Stomach (tissue), 9 donors: Measurements from ENCODE around the gene TBC1D7. TPM values are rescaled to one million over a fixed set of nuclear protein-coding genes. Genes with fewer than 3 reads are reported as not detected.

Experiments used
- DNase-seq, 2 donors: peaks; one replicate each; pipeline versions ENCODE4 v3.0.0 to v3.0.0-alpha.2; 2013 to 2019
- H3K27ac ChIP-seq, 5 donors: fragments of 200-600 bp in 4 of 5; sonication (generic) in 4 of 5; one replicate each; pipeline ENCODE4 v1.5.1; 2013 to 2019; ENCODE audit warnings: mild to moderate bottlenecking in 1 of 5, moderate library complexity in 1 of 5
- H3K27me3 ChIP-seq, 3 donors: fragments of 200-600 bp; sonication (generic); one replicate each; pipeline ENCODE4 v1.5.1; 2017 to 2019; ENCODE audit warnings: mixed run types in 1 of 3
- H3K36me3 ChIP-seq, 4 donors: fragments of 200-600 bp; sonication (generic); 1 replicate in 3 of 4; 2 replicates in 1 of 4; pipeline ENCODE4 v1.5.1; 2016 to 2019
- H3K4me1 ChIP-seq, 4 donors: fragments of 200-600 bp; sonication (generic); one replicate each; pipeline ENCODE4 v1.5.1; 2016 to 2019
- H3K4me3 ChIP-seq, 4 donors: fragments of 200-600 bp; sonication (generic) in 3 of 4; one replicate each; pipeline ENCODE4 v1.5.1; 2016 to 2019; ENCODE audit warnings: mild to moderate bottlenecking in 1 of 4
- H3K9me3 ChIP-seq, 4 donors: fragments of 200-600 bp; sonication (generic); one replicate each; pipeline ENCODE4 v1.5.1; 2016 to 2019
- EP300 ChIP-seq: sonication (generic); formaldehyde crosslinking; IDR thresholded peaks from one replicate; pipeline ENCODE4 v1.6.1; 2017; ENCODE audit warnings: antibody characterized with exemption
- POLR2A ChIP-seq, 4 donors: fragments of 450-650 bp; IDR thresholded peaks; one replicate each; pipeline ENCODE4 v1.6.1; 2016; ENCODE audit warnings: antibody characterized with exemption in 4 of 4, control low read depth in 2 of 4, mild to moderate bottlenecking in 1 of 4, moderate library complexity in 1 of 4
- POLR2AphosphoS5 ChIP-seq, 3 donors: sonication (generic); formaldehyde crosslinking; IDR thresholded peaks; one replicate each; pipeline ENCODE4 v1.6.1; 2016; ENCODE audit warnings: antibody characterized with exemption in 3 of 3
- WGBS, 5 donors: extraction: QIAGEN DNeasy Blood & Tissue Kit in 3 of 5; methylation state at CpG; one replicate each; pipeline versions ENCODE4 v1.1.5 to v1.1.7; 2013 to 2018; 5-methylcytosine and 5-hydroxymethylcytosine counted together
- intact Hi-C: fragments of 100-400 bp; cut with DNase I; formaldehyde crosslinking; loops from one replicate; pipeline ENCODE4 v1.15.1; 2023; ENCODE audit warnings: low total_unique reads
- polyA plus RNA-seq, 3 donors: library from polyadenylated mRNA; stranded (reverse); fragments of 200-250 nt; gene quantifications; one replicate each; pipeline ENCODE4 v1.2.3, GENCODE V29; 2013
- total RNA-seq, 5 donors: library from RNA; depleted of rRNA; stranded (reverse); fragments of >200 nt; gene quantifications; one replicate each; pipeline versions ENCODE4 v1.1.0 to v1.2.3, GENCODE V29; 2014 to 2016
- TF ChIP-seq, protein P1 (sequence below), 7 experiments: fragments of 450-650 bp in 4 of 7; fragments of 200-600 bp in 3 of 7; sonication (generic) in 3 of 7; IDR thresholded peaks; one replicate each; pipeline ENCODE4 v1.5.1; 2016 to 2019; ENCODE audit warnings: antibody characterized with exemption in 7 of 7, control low read depth in 2 of 7, mild to moderate bottlenecking in 1 of 7
- donor health status: healthy with polysubstance abuse.
- donor health status: Bipolar disorder and iron deficiency.
- donor health status: healthy.

Gene TBC1D7
- total and polyA plus RNA-seq, 8 donors, result 2.7 to 20.4 (median 9.6) TPM; not detected in 1

DNA sequence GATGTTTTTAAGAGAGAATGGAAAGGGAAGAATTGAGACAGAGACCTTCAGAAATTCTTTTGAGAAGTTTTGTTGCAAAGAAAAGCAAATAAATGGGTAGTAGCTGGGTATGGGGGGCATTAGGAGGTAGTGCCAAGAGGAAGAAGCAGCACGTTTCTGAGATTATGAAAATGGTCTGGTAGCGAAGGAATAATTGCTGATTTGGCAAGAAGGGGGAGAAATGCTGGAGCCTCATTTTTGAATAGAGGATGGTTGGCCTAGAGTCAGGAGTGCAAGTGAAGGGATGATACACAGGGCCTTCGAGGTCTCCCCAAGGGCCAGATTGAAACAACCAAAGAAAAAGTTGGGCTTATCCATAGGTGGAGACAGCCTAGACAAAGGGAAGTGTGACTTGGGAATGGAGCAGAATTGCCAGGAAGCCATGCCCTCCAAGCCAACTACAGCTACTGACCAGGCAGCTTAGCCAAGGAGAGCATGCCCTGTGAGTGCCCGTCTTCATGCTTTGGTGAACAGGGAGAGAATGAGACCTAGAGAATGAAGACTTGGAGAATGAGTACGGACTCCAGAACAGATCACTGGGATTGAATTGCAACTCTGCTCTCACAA, 14.2 kb upstream of the TBC1D7 start:
- Histone ChIP-seq H3K9me3 (peaks cover 0 to 11% (median 5%) of the 10 kb centered on the region in 4 donors), H3K36me3 (no peaks in the 10 kb centered on the region), H3K27me3 (no peaks in the 10 kb centered on the region), H3K4me1 (no peaks in the 10 kb centered on the region), H3K27ac (no peak overlapping the region), H3K4me3 (no peak overlapping the region)
- intact Hi-C loops, result loop anchor here (5.0 kb wide), 1 partner anchor 200 kb away; no protein-coding TSS in a partner anchor
- TF ChIP-seq POLR2AphosphoS5 (IDR thresholded peaks at IDR 0.05) (no peak), POLR2A (IDR thresholded peaks at IDR 0.05) (no peak), EP300 (no peak)
- TF ChIP-seq, protein P1, sequence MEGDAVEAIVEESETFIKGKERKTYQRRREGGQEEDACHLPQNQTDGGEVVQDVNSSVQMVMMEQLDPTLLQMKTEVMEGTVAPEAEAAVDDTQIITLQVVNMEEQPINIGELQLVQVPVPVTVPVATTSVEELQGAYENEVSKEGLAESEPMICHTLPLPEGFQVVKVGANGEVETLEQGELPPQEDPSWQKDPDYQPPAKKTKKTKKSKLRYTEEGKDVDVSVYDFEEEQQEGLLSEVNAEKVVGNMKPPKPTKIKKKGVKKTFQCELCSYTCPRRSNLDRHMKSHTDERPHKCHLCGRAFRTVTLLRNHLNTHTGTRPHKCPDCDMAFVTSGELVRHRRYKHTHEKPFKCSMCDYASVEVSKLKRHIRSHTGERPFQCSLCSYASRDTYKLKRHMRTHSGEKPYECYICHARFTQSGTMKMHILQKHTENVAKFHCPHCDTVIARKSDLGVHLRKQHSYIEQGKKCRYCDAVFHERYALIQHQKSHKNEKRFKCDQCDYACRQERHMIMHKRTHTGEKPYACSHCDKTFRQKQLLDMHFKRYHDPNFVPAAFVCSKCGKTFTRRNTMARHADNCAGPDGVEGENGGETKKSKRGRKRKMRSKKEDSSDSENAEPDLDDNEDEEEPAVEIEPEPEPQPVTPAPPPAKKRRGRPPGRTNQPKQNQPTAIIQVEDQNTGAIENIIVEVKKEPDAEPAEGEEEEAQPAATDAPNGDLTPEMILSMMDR (IDR thresholded peaks at IDR 0.05), result no peak
- DNase-seq, result no peak
- 63 to 93% (median 82%) methylated on average over 5 of the region's 5 CpGs for WGBS, 5 donors

DNA sequence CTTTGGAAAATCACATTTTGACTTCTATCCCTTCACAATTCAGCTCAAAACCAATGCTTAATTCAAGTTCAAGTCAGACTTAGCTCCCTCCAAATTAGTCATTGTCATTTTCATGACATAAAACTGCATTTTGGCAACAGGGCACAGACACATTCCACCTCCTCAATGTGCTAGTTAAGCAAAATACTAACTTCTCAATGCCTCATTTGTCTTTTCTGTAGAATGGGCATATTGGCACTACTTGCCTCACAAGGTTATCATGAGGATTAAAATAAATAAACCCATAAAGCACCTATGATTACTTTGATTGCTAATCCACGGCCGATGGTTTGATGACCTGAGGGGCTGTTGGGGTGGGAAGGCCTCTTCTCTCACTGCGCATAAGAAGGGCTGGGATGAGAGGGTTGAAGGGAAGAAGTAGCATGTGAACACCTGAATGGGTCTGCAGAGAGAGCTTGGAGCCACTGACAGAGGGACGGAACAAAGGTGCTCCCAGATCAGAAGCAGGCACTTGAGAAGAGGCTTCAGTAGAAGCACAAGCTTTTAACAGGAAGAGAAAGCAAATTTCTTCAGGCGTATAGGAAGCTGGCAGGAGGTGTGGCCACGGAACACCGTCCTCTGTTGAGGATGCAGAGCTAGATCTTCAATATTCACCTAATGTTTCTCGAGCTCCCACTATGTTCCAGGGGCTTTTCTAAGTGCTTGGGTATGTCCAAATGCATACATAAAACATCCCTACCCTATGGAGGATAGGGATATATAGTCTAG, 11.7 kb upstream of the TBC1D7 start:
- intact Hi-C loops, result loop anchor here (5.0 to 10.0 kb wide), 2 partner anchors 202 to 425 kb away; no protein-coding TSS in a partner anchor
- no peaks in the 10 kb centered on the region for H3K27me3 ChIP-seq
- TF ChIP-seq, protein P1 (IDR thresholded peaks at IDR 0.05), result no peak
- TF ChIP-seq POLR2AphosphoS5 (IDR thresholded peaks at IDR 0.05) (no peak), EP300 (no peak), POLR2A (IDR thresholded peaks at IDR 0.05) (no peak)
- H3K36me3 ChIP-seq, result no peaks in the 10 kb centered on the region
- peaks cover 0 to 11% (median 5%) of the 10 kb centered on the region in 4 donors for H3K9me3 ChIP-seq
- 55 to 73% (median 67%) methylated on average over 8 of the region's 8 CpGs for WGBS, 5 donors
- no peak for DNase-seq
- H3K4me3 ChIP-seq, result no peak overlapping the region
- H3K27ac ChIP-seq, result no peak overlapping the region
- peaks cover 0 to 8% (median 0%) of the 10 kb centered on the region in 4 donors for H3K4me1 ChIP-seq

DNA sequence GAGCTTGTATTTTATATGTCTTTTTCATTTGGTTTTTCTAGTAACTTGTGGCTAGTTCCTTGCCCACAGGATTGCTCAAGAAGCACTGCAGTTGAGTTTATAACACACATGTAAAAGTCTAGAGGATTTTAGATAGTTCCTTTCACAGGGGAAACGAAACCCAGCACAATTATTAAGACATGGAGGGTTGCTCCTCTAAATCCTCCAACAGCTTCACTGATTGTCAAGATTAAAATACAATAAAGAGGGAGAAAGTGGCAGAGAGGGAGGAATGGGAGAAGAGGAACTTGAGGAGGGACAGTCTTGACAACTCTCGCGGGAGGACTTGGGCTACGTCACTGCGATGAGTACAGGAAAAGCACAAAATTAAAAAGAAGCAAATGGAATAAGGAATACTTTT, 9.7 kb upstream of the TBC1D7 start:
- H3K27ac ChIP-seq, result no peak overlapping the region
- H3K27me3 ChIP-seq, result no peaks in the 10 kb centered on the region
- H3K36me3 ChIP-seq, result no peaks in the 10 kb centered on the region
- peaks cover 0 to 11% (median 5%) of the 10 kb centered on the region in 4 donors for H3K9me3 ChIP-seq
- TF ChIP-seq, protein P1 (IDR thresholded peaks at IDR 0.05), result no peak
- no peak for TF ChIP-seq POLR2A (IDR thresholded peaks at IDR 0.05)
- no peak for TF ChIP-seq POLR2AphosphoS5 (IDR thresholded peaks at IDR 0.05)
- TF ChIP-seq EP300, result no peak
- DNase-seq, result no peak
- H3K4me1 ChIP-seq, result peaks cover 0 to 8% (median 0%) of the 10 kb centered on the region in 4 donors
- intact Hi-C loops, result loop anchor here (10.0 kb wide), 1 partner anchor 423 kb away; no protein-coding TSS in a partner anchor
- no peak overlapping the region for H3K4me3 ChIP-seq
- WGBS, 5 donors, result 79 to 91% (median 85%) methylated on average over 5 of the region's 5 CpGs

DNA sequence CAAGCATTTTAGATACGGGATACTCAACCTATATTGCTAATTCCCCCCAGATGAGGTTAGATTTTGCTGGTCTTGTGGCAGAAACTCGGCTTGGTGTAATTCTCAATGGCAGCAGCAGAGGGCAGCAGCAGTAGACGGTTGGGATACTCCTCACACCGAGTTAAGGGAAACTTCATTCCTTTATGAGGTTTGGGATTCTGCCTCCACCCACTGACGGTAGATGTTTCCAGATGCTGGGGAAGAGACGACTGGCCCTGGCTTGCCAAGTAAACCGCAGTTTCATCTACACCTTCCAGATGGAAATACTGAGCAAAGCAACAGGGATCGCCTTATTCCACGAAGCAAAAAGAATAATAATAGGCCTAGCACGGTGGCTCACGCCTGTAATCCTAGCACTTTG, 8.2 kb upstream of the TBC1D7 start:
- peak; percentile 69 to 91 for DNase-seq
- Histone ChIP-seq H3K4me1 (peaks cover 0 to 8% (median 0%) of the 10 kb centered on the region in 4 donors), H3K9me3 (peaks cover 0 to 3% (median 1%) of the 10 kb centered on the region in 4 donors), H3K27me3 (no peaks in the 10 kb centered on the region), H3K4me3 (no peak overlapping the region), H3K36me3 (no peaks in the 10 kb centered on the region), H3K27ac (peak overlapping the region in 1 of 5 donors; percentile 18)
- no peak for TF ChIP-seq POLR2A (IDR thresholded peaks at IDR 0.05)
- no peak for TF ChIP-seq EP300
- TF ChIP-seq, protein P1 (IDR thresholded peaks at IDR 0.05), result peak in 6 of 7 experiments; percentile 45 to 97 (median 95)
- TF ChIP-seq POLR2AphosphoS5 (IDR thresholded peaks at IDR 0.05), result peak in 1 of 3 donors; percentile 67
- intact Hi-C loops, result loop anchor here (10.0 kb wide), 1 partner anchor 422 kb away; no protein-coding TSS in a partner anchor
- WGBS, 5 donors, result 28 to 33% (median 30%) methylated on average over 9 to 11 of the region's 11 CpGs
